Ammon's horn (tissue), 1 donor: Measurements from ENCODE around the gene IGSF3.
"Not testable (repeated sequence)": the region's sequence is repeated elsewhere in the genome, so short reads cannot be mapped to it uniquely, and the experiment has no call there.

ENCODE experiments used
- DNase-seq: peaks from one replicate; pipeline ENCODE4 v3.0.0-alpha.2; 2016; ENCODE audit warnings: low spot score

Gene IGSF3

GRCh38 chr1:116630057-116630456, 37.5 kb downstream of the IGSF3 start:
- not testable (repeated sequence) for DNase-seq

GRCh38 chr1:116629441-116629840, 38.1 kb downstream of the IGSF3 start:
- DNase-seq: not testable (repeated sequence)

GRCh38 chr1:116628448-116628847, 39.1 kb downstream of the IGSF3 start:
- DNase-seq: no peak

GRCh38 chr1:116627357-116627756, 40.2 kb downstream of the IGSF3 start:
- not testable (repeated sequence) for DNase-seq

- DNase-seq: not testable (repeated sequence)
These were observed 40.6 kb downstream of the IGSF3 start for GRCh38 chr1:116626915-116627314.

- not testable (repeated sequence) for DNase-seq
These were observed 42.4 kb downstream of the IGSF3 start for GRCh38 chr1:116625155-116625554.

GRCh38 chr1:116624040-116624439, 43.5 kb downstream of the IGSF3 start:
- DNase-seq: no peak

GRCh38 chr1:116622496-116622895, 45.0 kb downstream of the IGSF3 start:
- not testable (repeated sequence) for DNase-seq

- DNase-seq: not testable (repeated sequence)
These were observed 45.8 kb downstream of the IGSF3 start for GRCh38 chr1:116621756-116622155.

- DNase-seq: not testable (repeated sequence)
These were observed 47.1 kb downstream of the IGSF3 start for GRCh38 chr1:116620392-116620791.

GRCh38 chr1:116619106-116619505, 48.4 kb downstream of the IGSF3 start:
- not testable (repeated sequence) for DNase-seq

GRCh38 chr1:116617808-116618207, 49.7 kb downstream of the IGSF3 start:
- not testable (repeated sequence) for DNase-seq

GRCh38 chr1:116613825-116614224, 53.7 kb downstream of the IGSF3 start:
- DNase-seq: not testable (repeated sequence)

GRCh38 chr1:116609801-116610371, 57.6 kb downstream of the IGSF3 start:
- not testable (repeated sequence) for DNase-seq

- DNase-seq: not testable (repeated sequence)
These were observed 58.7 kb downstream of the IGSF3 start for GRCh38 chr1:116608841-116609240.

GRCh38 chr1:116608151-116608550, 59.4 kb downstream of the IGSF3 start:
- DNase-seq: not testable (repeated sequence)

- DNase-seq: not testable (repeated sequence)
These were observed 60.1 kb downstream of the IGSF3 start for GRCh38 chr1:116607463-116607862.

- DNase-seq: not testable (repeated sequence)
These were observed 61.5 kb downstream of the IGSF3 start for GRCh38 chr1:116606067-116606466.

- DNase-seq: no peak
These were observed 62.2 kb downstream of the IGSF3 start for GRCh38 chr1:116605315-116605714.

GRCh38 chr1:116604408-116604807, 63.1 kb downstream of the IGSF3 start:
- DNase-seq: not testable (repeated sequence)

GRCh38 chr1:116603646-116604045, 63.9 kb downstream of the IGSF3 start:
- DNase-seq: not testable (repeated sequence)

GRCh38 chr1:116599369-116599768, 68.2 kb downstream of the IGSF3 start:
- not testable (repeated sequence) for DNase-seq

GRCh38 chr1:116598420-116599036, 69.0 kb downstream of the IGSF3 start:
- not testable (repeated sequence) for DNase-seq

GRCh38 chr1:116597388-116597787, 70.1 kb downstream of the IGSF3 start:
- not testable (repeated sequence) for DNase-seq
